ENCODE data around the gene TMEFF1. TPM values are rescaled to one million over a fixed set of nuclear protein-coding genes. Genes with fewer than 3 reads are reported as not detected.

TMEFF1 gene
- polyA plus RNA-seq, 10 donors, result 0.35 to 3.8 (median 1.9) TPM

DNA sequence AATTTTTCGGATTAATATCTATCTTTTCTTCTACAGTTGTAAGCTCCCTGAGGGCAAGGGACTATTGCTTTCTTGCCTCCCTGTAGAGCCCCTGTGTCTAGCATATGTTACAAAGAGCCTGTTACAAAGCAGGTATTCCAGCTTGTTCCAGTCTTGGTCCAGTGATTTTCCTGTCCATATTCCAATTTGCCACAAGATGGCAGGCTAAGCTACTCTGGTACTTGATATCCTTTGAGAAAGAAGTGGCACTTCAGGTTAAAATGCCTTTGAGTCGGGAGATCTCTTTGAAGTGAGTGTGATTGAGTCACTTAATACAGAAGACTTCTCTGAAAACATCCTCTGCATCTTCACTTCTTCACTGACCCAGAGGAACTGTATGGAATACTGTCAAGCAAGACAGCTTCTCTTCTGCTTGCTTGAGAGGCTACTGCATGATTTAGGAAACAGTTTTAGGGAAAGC is 129.4 kb downstream of the TMEFF1 start:
- peak in 1 of 3 donors; percentile 64 for DNase-seq

DNA sequence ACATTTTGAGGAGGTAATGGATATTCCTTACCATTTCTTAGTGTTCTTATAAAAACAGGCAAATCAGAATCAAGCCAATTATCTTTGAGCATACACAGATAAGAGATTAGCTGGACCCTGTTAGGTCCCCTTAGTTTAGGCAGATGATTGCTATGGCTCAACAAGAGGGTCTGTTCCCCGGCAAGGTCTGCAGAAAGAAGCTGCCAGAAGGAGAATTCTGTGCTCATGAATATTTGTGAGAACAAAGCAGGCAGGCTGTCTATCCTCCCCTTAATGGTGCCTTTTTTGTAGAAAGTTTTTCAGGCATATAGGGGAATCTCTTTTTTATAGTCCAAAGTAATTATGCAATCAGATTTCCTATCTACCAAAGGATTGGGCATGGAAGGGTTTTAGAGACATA is 132.5 kb downstream of the TMEFF1 start:
- no peak for DNase-seq

DNA sequence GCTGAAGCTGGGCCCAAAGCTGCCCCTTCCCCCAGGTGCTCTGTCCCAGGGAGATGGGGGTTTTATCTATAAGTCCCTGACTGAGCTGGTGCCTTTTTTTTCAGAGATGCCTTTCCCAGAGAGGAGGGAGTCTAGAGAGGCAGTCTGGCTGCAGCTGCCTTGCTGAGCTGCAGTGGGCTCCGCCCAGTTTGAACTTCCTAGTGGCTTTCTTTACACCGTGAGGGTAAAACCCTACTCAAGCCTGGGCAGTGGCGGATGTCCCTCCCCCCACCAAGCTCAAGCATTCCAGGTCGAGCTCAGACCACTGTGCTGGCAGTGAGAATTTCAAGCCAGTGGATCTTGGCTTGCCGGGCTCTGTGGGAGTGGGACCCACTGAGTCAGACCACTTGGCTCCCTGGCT is 146.2 kb downstream of the TMEFF1 start:
- DNase-seq, result no peak

DNA sequence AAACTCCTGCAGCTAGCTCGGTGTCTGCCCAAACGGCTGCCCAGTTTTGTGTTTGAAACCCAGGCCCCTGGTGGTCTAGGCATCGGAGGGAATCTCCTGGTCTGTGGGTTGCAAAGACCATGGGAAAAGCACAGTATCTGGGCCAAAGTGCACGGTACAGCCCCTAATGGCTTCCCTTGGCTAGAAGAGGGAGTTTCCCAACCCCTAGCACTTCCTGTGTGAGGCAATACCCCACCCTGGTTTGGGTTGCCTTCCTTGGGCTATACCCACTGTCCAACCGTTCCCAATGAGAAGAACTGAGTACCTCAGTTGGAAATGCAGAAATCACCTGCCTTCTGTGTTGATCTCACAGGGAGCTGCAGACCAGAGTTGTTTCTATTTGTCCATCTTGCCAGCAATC is 146.7 kb downstream of the TMEFF1 start:
- no peak for DNase-seq

DNA sequence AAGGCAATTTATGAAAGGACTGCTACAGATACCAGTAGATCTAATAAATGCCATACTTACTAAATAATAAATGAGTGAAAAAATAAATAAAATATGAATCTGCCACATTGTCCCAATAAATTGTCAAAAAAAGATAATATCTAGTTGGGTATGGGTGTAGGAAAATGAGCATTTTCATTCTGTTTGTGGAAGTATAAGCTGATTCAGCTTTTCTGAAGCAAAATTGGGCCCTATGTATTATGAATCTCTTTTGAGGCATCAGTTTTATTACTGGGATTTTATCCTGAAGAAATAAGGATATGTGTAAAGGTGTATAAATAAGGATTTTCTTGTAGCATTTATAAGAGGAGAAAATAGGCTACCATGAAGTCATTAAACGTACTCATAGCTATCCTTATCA is 151.0 kb downstream of the TMEFF1 start:
- no peak for DNase-seq

DNA sequence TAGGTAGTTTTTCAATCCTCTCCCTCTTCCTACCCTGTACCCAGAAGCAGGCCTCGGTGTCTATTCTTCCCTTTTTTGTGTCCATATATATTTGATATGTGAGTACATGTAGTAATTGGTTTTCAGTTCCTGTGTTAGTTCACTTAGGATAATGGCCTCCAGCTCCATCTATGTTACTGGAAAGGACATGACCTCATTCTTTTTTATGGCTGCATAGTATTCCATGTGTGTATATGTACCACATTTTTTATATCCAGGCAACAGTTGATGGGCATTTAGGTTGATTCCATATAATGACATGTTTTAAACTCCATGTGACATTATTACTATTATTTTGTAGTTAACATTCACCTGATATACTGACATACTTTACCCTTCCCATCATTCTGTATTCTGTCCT is 154.0 kb downstream of the TMEFF1 start:
- DNase-seq, result no peak

Other genes starting within 250 kb of the TMEFF1 start
- 10 to 100 TPM; 20.4 to 29.0 (median 23.9) TPM for gene TEX10, start 120.2 kb upstream of the TMEFF1 start, polyA plus RNA-seq (ENCODE audit: insufficient read length in 10 of 10)
- 10 to 100 TPM; 12.7 to 18.4 (median 15.0) TPM for gene MSANTD3, start 46.0 kb upstream of the TMEFF1 start, polyA plus RNA-seq (ENCODE audit: insufficient read length in 10 of 10)
- 100 to 1,000 TPM; 111 to 330 (median 212) TPM for gene CAVIN4, start 104.9 kb downstream of the TMEFF1 start, polyA plus RNA-seq (ENCODE audit: insufficient read length in 10 of 10)